Activated naive CD4-positive, alpha-beta T cell treated with anti-CD3 and anti-CD28 coated beads for 36 hours (primary cell): Measurements from ENCODE around the gene SERINC4. TPM values are rescaled to one million over a fixed set of nuclear protein-coding genes. Genes with fewer than 3 reads are reported as not detected.
"Not testable (repeated sequence)": the region's sequence is repeated elsewhere in the genome, so short reads cannot be mapped to it uniquely, and the experiment has no call there.

Experiments
- CTCF ChIA-PET: fragments of 350-600 bp; sonication (Branson Sonifier 250); formaldehyde crosslinking; loops from one replicate; lab custom pipeline; 2021; ENCODE audit warnings: antibody characterized with exemption; lab: Charles Lee
- DNase-seq: peaks from one replicate; pipeline ENCODE4 v3.0.0-alpha.2; 2020
- H3K27ac Mint-ChIP-seq: one replicate; pipeline ENCODE4 v1.8.0; 2021; ENCODE audit warnings: mild to moderate bottlenecking, mixed read lengths
- H3K27me3 Mint-ChIP-seq: one replicate; pipeline ENCODE4 v1.8.0; 2021; ENCODE audit warnings: low read depth, mixed read lengths
- H3K36me3 Mint-ChIP-seq: one replicate; pipeline ENCODE4 v1.8.0; 2021; ENCODE audit warnings: low read depth, mixed read lengths
- H3K4me1 Mint-ChIP-seq: one replicate; pipeline ENCODE4 v1.8.0; 2021; ENCODE audit warnings: low read depth, mixed read lengths
- H3K4me3 Mint-ChIP-seq: one replicate; pipeline ENCODE4 v1.8.0; 2021; ENCODE audit warnings: mild to moderate bottlenecking, moderate library complexity, mixed read lengths
- H3K9me3 Mint-ChIP-seq: one replicate; pipeline ENCODE4 v1.8.0; 2021; ENCODE audit warnings: mixed read lengths
- intact Hi-C: fragments of 100-400 bp; cut with micrococcal nuclease; formaldehyde crosslinking; loops from one replicate; pipeline ENCODE4 v1.15.1; 2023
- total RNA-seq, 2 experiments: library from RNA; stranded (reverse); gene quantifications; one replicate each; pipeline ENCODE4 v1.2.3, GENCODE V29; 2021

Gene SERINC4
- total RNA-seq, 2 experiments from 2014 or later: 0.14 to 0.15 TPM

- Mint-ChIP-seq H3K27me3 (no peaks in the 10 kb centered on the region), H3K4me1 (peaks cover 23% of the 10 kb centered on the region), H3K9me3 (no peaks in the 10 kb centered on the region), H3K4me3 (no peak overlapping the region), H3K27ac (peak overlapping the region; percentile 24), H3K36me3 (peaks cover 16% of the 10 kb centered on the region)
- CTCF ChIA-PET: interaction anchor here (0.7 to 2.8 kb wide), 4 partner anchors 10 to 360 kb away, joined by 3 to 17 read pairs (median 5); no protein-coding TSS in a partner anchor
- intact Hi-C loops: no loop called here
- no peak for DNase-seq
Measured at GRCh38 chr15:43775411-43775965, 24.5 kb downstream of the SERINC4 start.

- H3K27me3 Mint-ChIP-seq: no peaks in the 10 kb centered on the region
- H3K36me3 Mint-ChIP-seq: peaks cover 26% of the 10 kb centered on the region
- CTCF ChIA-PET: interaction anchor here (0.6 kb wide), 2 partner anchors 21 to 448 kb away, joined by 3 to 4 read pairs; no protein-coding TSS in a partner anchor
- intact Hi-C loops: no loop called here
- H3K4me3 Mint-ChIP-seq: no peak overlapping the region
- H3K9me3 Mint-ChIP-seq: no peaks in the 10 kb centered on the region
- DNase-seq: no peak
- H3K27ac Mint-ChIP-seq: peak overlapping the region; percentile 26
- peaks cover 21% of the 10 kb centered on the region for H3K4me1 Mint-ChIP-seq
Measured at GRCh38 chr15:43774062-43774461, 26.0 kb downstream of the SERINC4 start.

- Mint-ChIP-seq H3K27ac (no peak overlapping the region), H3K9me3 (no peaks in the 10 kb centered on the region), H3K36me3 (peaks cover 36% of the 10 kb centered on the region), H3K4me1 (peaks cover 11% of the 10 kb centered on the region), H3K4me3 (no peak overlapping the region), H3K27me3 (no peaks in the 10 kb centered on the region)
- intact Hi-C loops: no loop called here
- no peak for DNase-seq
- CTCF ChIA-PET: no interaction called here
Measured at GRCh38 chr15:43772624-43773023, 27.4 kb downstream of the SERINC4 start.

- peaks cover 38% of the 10 kb centered on the region for H3K36me3 Mint-ChIP-seq
Measured at GRCh38 chr15:43771816-43772215, 28.2 kb downstream of the SERINC4 start.

GRCh38 chr15:43769584-43770228, 30.3 kb downstream of the SERINC4 start:
- peak overlapping the region; percentile 59 for H3K27ac Mint-ChIP-seq
- CTCF ChIA-PET: interaction anchor here (0.6 to 1.8 kb wide), 9 partner anchors 11 to 150 kb away, joined by 3 to 6 read pairs (median 3); partner anchors contain the start of gene MFAP1
- DNase-seq: peak; percentile 79
- intact Hi-C loops: loop anchor here (1.0 to 2.0 kb wide), 2 partner anchors 8 to 17 kb away; no protein-coding TSS in a partner anchor
- H3K4me1 Mint-ChIP-seq: no peaks in the 10 kb centered on the region
- H3K9me3 Mint-ChIP-seq: no peaks in the 10 kb centered on the region
- H3K4me3 Mint-ChIP-seq: no peak overlapping the region
- peaks cover 47% of the 10 kb centered on the region for H3K36me3 Mint-ChIP-seq
- no peaks in the 10 kb centered on the region for H3K27me3 Mint-ChIP-seq

More at GRCh38 chr15:43771816-43772215, 28.2 kb downstream of the SERINC4 start:
- Mint-ChIP-seq H3K4me3 (no peak overlapping the region), H3K27me3 (no peaks in the 10 kb centered on the region), H3K4me1 (peaks cover 6% of the 10 kb centered on the region), H3K27ac (no peak overlapping the region), H3K9me3 (no peaks in the 10 kb centered on the region)
- intact Hi-C loops: no loop called here
- CTCF ChIA-PET: interaction anchor here (1.4 kb wide), 1 partner anchor 19 kb away, joined by 4 read pairs; no protein-coding TSS in a partner anchor
- DNase-seq: no peak

- Mint-ChIP-seq H3K36me3 (peaks cover 42% of the 10 kb centered on the region), H3K4me1 (peaks cover 3% of the 10 kb centered on the region), H3K27me3 (no peaks in the 10 kb centered on the region), H3K4me3 (no peak overlapping the region), H3K9me3 (no peaks in the 10 kb centered on the region), H3K27ac (peak overlapping the region; percentile 70)
- DNase-seq: no peak
- CTCF ChIA-PET: no interaction called here
- intact Hi-C loops: no loop called here
Measured at GRCh38 chr15:43763819-43764446, 36.1 kb downstream of the SERINC4 start.

- no peak for DNase-seq
- CTCF ChIA-PET: no interaction called here
- Mint-ChIP-seq H3K4me1 (peaks cover 3% of the 10 kb centered on the region), H3K27ac (peak overlapping the region; percentile 70), H3K9me3 (no peaks in the 10 kb centered on the region), H3K27me3 (no peaks in the 10 kb centered on the region), H3K36me3 (peaks cover 35% of the 10 kb centered on the region), H3K4me3 (no peak overlapping the region)
- intact Hi-C loops: no loop called here
Measured at GRCh38 chr15:43762824-43763223, 37.2 kb downstream of the SERINC4 start.

- H3K36me3 Mint-ChIP-seq: peaks cover 32% of the 10 kb centered on the region
- DNase-seq: no peak
- peak overlapping the region; percentile 3 for H3K27ac Mint-ChIP-seq
- intact Hi-C loops: loop anchor here (2.0 kb wide), 1 partner anchor 17 kb away; no protein-coding TSS in a partner anchor
- H3K27me3 Mint-ChIP-seq: no peaks in the 10 kb centered on the region
- no peak overlapping the region for H3K4me3 Mint-ChIP-seq
- no peaks in the 10 kb centered on the region for H3K9me3 Mint-ChIP-seq
- CTCF ChIA-PET: interaction anchor here (0.6 kb wide), 1 partner anchor 504 kb away, joined by 3 read pairs; no protein-coding TSS in a partner anchor
- peaks cover 46% of the 10 kb centered on the region for H3K4me1 Mint-ChIP-seq
Measured at GRCh38 chr15:43751885-43752284, 48.1 kb downstream of the SERINC4 start.

- Mint-ChIP-seq H3K36me3 (peaks cover 30% of the 10 kb centered on the region), H3K4me1 (peaks cover 53% of the 10 kb centered on the region)
Measured at GRCh38 chr15:43749690-43750345, 50.2 kb downstream of the SERINC4 start.

GRCh38 chr15:43748376-43748775, 51.6 kb downstream of the SERINC4 start:
- H3K27ac Mint-ChIP-seq: peak overlapping the region; percentile 89
- no peaks in the 10 kb centered on the region for H3K9me3 Mint-ChIP-seq
- intact Hi-C loops: loop anchor here (1.0 to 5.0 kb wide), 3 partner anchors 29 to 1556 kb away; partner anchors contain the start of genes HYPK and SERINC4
- H3K36me3 Mint-ChIP-seq: peaks cover 24% of the 10 kb centered on the region
- peaks cover 52% of the 10 kb centered on the region for H3K4me1 Mint-ChIP-seq
- H3K4me3 Mint-ChIP-seq: peak overlapping the region; percentile 88
- CTCF ChIA-PET: no interaction called here
- DNase-seq: peak; percentile 23
- no peaks in the 10 kb centered on the region for H3K27me3 Mint-ChIP-seq

More at GRCh38 chr15:43749690-43750345, 50.2 kb downstream of the SERINC4 start:
- DNase-seq: peak; percentile 71
- Mint-ChIP-seq H3K9me3 (no peaks in the 10 kb centered on the region), H3K27me3 (no peaks in the 10 kb centered on the region), H3K4me3 (peak overlapping the region; percentile 74), H3K27ac (peak overlapping the region; percentile 89)
- intact Hi-C loops: loop anchor here (1.0 to 5.0 kb wide), 6 partner anchors 42 to 1558 kb away; partner anchors contain the start of genes HYPK, MFAP1, SERF2 and SERINC4
- CTCF ChIA-PET: interaction anchor here (1.1 to 1.4 kb wide), 2 partner anchors 27 to 77 kb away, joined by 3 to 9 read pairs; partner anchors contain the start of genes ELL3 and WDR76

- H3K4me3 Mint-ChIP-seq: peak overlapping the region; percentile 88
- CTCF ChIA-PET, H3K9me3 Mint-ChIP-seq, H3K27me3 Mint-ChIP-seq: not testable (repeated sequence)
- DNase-seq: peak; percentile 42
- intact Hi-C loops: loop anchor here (5.0 kb wide), 1 partner anchor 1555 kb away; no protein-coding TSS in a partner anchor
- peak overlapping the region; percentile 91 for H3K27ac Mint-ChIP-seq
- peaks cover 40% of the 10 kb centered on the region for H3K4me1 Mint-ChIP-seq
- H3K36me3 Mint-ChIP-seq: peaks cover 17% of the 10 kb centered on the region
Measured at GRCh38 chr15:43746903-43747309, 53.1 kb downstream of the SERINC4 start.
